Fibroblast of skin of left quadriceps (primary cell): Measurements from ENCODE around the gene ECE1.

Source experiments
- DNase-seq, 2 experiments: peaks; one replicate each; pipeline ENCODE4 v3.0.0-alpha.2; 2013; ENCODE audit warnings: low read depth in 2 of 2

ECE1 gene

GRCh38 chr1:21254335-21254951, 35.8 kb downstream of the ECE1 start:
- DNase-seq: no peak

DNA sequence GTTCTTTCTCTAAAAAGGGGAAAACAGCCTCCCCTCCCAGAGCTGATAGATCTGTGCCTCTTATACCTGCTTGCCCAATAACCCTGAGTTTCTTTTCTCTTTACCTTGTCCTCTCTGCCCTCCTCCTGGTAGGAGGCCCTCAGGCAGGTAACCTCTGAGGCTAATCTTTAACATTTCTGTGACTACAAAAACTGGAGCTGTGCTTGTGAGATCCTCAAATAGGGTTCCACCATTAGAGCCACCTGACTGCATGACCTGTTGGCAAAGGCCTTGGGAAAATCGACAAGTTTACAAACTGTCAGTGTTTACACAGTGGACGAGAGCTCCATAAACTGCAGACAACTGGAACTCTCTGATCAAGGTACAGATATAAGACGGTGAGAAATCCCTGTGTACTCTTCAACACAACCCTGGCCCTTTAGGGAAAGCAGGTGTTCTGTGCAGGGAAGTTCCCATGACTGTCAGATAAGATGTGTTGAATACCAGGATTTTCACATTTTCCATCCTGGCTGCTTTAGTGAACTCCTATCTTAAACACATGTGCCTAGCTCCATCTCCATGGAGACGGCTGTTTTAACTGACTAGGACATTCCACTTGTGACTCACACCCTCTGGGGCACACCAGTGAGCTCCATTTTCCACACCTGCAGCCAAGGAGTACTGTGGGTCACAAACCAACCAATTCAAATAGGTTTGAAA, 38.3 kb downstream of the ECE1 start:
- peak in 1 of 2 experiments; percentile 32 for DNase-seq

DNA sequence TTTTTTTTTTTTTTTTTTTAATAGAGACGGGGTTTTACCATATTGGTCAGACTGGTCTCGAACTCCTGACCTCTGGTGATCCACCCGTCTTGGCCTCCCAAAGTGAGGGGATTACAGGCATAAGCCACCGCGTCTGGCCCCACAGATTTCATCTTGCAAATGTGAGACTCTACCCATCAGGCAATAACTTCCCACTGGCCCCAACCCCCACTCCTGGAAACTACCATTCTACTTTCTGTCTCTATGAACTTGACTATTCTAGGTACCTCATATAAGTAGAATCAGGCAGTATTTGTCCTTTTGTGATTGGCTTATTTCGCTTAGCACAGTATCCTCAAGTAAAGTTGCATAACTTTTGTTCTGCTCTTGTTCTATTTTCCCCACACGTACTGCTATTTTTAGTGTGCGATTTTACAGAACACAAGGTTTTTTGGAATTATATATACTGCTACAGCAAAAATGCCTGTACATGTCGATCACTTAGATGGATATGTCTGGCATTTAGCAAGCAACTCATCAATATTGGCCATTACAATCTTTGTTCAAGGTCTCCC, 40.2 kb downstream of the ECE1 start:
- DNase-seq: no peak

DNA sequence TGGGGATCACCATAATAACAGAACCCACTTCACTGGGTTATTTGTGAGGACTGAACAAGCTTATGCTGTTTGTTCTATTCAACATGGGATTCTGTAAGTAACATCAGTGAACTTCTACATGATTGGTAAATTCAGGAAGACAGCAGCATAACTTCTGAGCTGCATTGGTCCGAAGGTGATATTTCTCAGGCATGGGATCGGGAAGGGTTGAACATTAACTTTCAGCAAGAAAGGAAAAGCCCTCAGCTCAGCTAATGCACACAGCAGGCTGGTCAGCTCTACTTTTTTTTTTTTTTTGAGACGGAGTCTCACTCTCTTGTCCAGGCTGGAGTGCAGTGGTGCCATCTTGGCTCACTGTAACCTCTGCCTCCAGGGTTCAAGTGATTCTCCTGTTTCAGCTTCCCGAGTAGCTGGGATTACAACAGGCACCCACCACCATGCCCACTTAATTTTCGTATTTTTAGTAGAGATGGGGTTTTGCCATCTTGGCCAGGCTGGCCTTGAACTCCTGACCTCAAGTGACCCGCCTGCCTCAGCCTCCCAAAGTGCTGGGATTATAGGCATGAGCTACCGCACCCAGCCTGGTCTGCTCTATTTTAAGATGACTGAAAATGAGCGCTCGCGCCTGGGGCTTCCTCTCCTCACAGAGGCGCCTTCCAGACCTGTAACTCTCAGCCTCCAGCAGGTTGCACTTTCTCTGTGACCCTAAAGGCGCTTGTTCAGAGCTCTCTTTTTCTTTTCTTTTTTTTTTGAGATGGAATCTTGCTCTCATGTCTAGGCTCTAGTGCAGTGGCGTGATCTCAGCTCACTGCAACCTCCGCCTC, 42.2 kb downstream of the ECE1 start:
- no peak for DNase-seq

GRCh38 chr1:21246905-21247642, 43.2 kb downstream of the ECE1 start:
- DNase-seq: no peak

- no peak for DNase-seq
Measured at GRCh38 chr1:21245688-21246229, 44.5 kb downstream of the ECE1 start.

- DNase-seq: no peak
Measured at GRCh38 chr1:21244986-21245687, 45.1 kb downstream of the ECE1 start.

DNA sequence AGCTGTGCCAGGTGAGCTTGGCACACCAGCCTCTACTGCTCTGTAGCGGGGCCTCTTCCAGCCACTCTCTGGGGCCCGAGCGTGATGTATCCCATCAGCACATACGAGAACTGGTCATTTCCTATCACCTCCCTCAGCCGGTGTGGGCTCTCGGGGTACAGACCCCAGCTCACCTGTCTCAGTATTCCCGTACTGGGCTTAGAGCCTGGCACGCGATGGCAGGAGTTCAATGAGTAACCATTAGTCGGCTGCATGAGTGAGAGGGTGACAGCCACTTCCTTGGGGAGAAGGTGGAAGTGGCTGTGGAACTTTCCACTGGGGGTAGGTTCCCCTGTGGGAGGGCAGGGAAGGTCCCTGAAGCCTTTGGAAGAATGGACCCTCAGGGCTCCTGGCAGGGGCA, 46.1 kb downstream of the ECE1 start:
- no peak for DNase-seq

DNA sequence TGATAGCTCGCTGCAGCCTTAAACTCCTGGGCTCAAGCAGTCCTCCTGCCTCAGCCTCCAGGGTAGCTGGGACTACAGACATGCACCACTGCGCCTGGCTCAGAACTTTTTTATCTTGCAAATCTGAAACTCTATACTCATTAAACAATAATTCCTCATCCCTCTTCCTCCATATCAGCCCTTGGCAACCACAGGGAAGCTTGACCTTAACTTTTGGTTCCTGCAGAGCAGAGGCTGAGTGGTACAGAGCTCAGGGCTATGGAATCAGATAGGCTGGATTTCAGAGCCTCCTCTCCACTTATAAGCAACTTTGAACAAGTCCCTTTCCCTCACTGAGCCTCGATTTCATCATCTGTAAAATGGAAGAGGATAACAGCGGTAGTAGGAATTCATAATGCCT, 47.4 kb downstream of the ECE1 start:
- DNase-seq: no peak

DNA sequence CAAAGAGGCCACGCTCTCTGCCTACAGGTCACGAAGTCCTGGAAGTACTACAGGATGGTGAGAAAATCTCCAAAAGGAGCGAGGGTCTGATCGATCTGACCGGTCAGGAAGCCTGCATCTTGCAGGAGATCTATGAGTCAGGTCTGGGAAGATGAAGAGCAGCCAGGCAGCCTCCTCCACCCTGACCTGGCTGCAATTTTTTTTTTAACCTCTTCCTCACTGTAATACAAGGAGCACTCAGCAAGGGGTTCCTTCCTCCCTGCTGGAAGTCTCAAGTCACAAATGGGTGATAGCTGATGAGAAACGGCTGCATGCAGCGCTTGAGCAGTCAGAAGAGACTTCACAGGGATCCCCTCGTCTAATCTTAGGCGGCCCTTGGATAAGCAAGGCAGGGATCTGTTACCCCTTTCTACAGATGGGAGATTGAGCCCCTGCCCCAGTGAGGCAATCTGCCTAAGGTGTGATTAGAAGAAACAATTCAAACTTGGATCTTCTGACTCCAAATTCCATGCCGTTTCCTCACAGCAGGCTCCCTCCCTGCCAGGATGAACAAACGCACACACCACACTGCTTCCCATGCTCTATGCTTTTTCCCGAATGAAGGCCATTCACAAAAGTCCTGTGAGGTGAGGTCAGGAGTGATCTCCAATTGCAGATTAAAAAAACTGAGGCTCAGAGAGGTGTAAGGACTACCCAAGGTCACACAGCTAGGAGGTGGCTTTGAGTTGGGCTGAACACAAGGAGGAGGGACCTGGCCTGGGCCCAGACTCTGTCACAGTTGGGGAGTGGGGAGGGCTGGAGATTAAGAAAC, 48.3 kb downstream of the ECE1 start:
- no peak for DNase-seq

DNA sequence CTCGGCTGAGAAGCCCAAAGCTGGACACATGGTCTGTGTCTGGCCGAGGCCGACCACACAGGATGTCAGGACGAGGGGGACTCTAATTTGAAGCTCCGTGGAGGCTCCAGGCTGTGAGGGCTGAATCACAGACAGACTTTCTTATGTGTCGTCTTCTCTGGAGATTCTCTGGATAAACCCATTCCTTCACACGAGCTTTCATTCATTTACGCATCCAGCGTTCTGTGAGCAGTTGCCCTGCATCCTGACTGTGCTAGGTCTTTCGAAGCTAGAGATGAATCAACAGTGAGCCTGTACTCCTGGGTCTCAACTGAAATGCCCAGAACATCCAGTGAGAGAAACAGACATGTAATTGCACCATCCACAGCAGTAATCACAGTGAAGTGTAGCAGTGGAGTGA, 49.6 kb downstream of the ECE1 start:
- no peak for DNase-seq

GRCh38 chr1:21239221-21239620, 51.0 kb downstream of the ECE1 start:
- no peak for DNase-seq

GRCh38 chr1:21238141-21238800, 52.0 kb downstream of the ECE1 start:
- DNase-seq: no peak

- no peak for DNase-seq
Measured at GRCh38 chr1:21237446-21238088, 52.7 kb downstream of the ECE1 start.

DNA sequence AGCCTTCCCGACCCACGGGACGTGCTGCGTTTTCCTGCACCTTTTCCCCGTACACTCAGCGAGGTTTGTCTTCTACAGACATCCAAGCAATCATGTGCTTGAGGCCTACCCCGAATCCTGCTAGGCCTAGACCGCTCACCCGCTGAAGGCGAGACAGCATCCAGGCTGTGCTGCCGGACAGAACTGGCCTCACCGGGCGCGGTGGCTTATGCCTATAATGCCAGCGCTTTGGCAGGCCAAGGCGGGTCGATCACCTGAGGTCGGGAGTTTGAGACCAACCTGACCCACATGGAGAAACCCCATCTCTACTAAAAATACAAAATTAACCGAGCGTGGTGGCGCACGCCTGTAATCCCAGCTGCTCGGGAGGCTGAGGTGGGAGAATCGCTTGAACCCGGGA, 54.1 kb downstream of the ECE1 start:
- DNase-seq: no peak

GRCh38 chr1:21234779-21235178, 55.5 kb downstream of the ECE1 start:
- no peak for DNase-seq

DNA sequence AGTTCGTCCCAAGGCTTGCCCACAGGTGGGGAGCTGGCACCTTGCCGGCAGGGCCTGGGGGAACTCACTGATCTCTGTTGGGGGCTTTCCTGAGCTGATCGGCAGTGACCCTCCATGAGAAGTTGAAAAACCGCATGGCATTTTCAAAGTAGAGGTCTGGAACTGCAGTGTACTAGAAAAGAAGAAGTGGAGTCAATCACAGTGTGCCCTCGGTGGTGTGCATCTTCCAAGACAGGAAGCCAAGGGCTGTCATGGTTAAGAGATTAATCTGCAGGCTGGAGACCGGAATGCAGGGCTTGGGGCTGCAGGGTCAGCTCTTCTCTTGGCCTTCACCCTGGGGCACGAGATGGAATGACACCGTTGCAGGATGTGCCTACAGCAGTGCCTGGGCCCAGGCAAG, 56.8 kb downstream of the ECE1 start:
- no peak for DNase-seq

DNA sequence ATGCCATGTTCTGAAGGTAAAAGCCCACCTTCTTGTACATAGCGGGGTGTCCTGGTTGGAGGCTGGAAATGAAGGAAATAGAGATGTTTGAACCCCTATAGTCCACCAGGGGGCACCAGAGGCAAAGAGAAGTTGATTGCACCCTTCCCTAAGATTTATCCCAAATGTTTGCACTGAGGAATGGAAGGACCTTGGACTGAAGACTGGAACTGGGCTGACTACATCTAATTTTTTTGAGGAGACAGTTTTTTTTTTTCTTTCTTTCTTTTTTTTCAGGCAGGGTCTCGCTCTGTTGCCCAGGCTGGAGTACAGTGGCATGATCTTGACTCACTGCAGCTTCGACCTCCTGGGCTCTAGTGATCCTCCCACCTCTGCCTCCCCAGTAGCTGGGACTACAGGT, 58.2 kb downstream of the ECE1 start:
- DNase-seq: peak; percentile 29 to 39
